K562 (cell line): ENCODE data around the gene NFATC2. TPM values are rescaled to one million over a fixed set of nuclear protein-coding genes. Genes with fewer than 3 reads are reported as not detected.

Source experiments
- ATF7 ChIP-seq: fragments of 450-650 bp; IDR thresholded peaks from 2 replicates; pipeline ENCODE4 v1.7.1; 2014; ENCODE audit warnings: mild to moderate bottlenecking, moderate library complexity
- C11orf30 ChIP-seq: fragments of 450-650 bp; IDR thresholded peaks from 2 replicates; pipeline ENCODE4 v1.6.1; 2016; ENCODE audit warnings: low read depth, mild to moderate bottlenecking
- CBX3 ChIP-seq, 2 experiments: IDR thresholded peaks; 1 replicate in 1 of 2; 2 replicates in 1 of 2; pipeline ENCODE4 v1.6.1; 2012; ENCODE audit warnings: inconsistent platforms in 2 of 2, low read length in 2 of 2, borderline replicate concordance in 1 of 2, control low read depth in 1 of 2
- CREM ChIP-seq: IDR thresholded peaks from 2 replicates; pipeline ENCODE4 v1.6.1; 2014; ENCODE audit warnings: antibody characterized with exemption, low read depth
- FOS ChIP-seq: IDR thresholded peaks from 3 replicates; pipeline ENCODE4 v1.6.1; 2011; ENCODE audit not compliant: insufficient read length; ENCODE audit errors: extremely low read depth
- FOXJ2 ChIP-seq: fragments of 200-800 bp; sonication (Bioruptor generic); IDR thresholded peaks from 2 replicates; pipeline ENCODE4 v1.6.1; 2016; ENCODE audit warnings: missing genetic modification characterization, missing compliant biosample characterization
- GTF2E2 ChIP-seq: fragments of 200-800 bp; sonication (Bioruptor generic); IDR thresholded peaks from 2 replicates; pipeline ENCODE4 v1.6.1; 2016; ENCODE audit warnings: missing genetic modification characterization, missing compliant biosample characterization
- JUN ChIP-seq, 2 experiments: sonication (generic) in 1 of 2; formaldehyde crosslinking in 1 of 2; IDR thresholded peaks; 2 replicates each; pipeline versions ENCODE4 v1.6.1 to v1.8.0; 2012 to 2022; ENCODE audit warnings: borderline replicate concordance in 2 of 2, mild to moderate bottlenecking in 2 of 2, improper control_type of control experiment in 1 of 2, low read depth in 1 of 2, low read length in 1 of 2, missing genetic modification reagents in 1 of 2
- JUND ChIP-seq, 2 experiments: IDR thresholded peaks; 2 replicates in 1 of 2; 3 replicates in 1 of 2; pipeline ENCODE4 v1.6.1; 2011; ENCODE audit warnings: borderline replicate concordance in 2 of 2, low read depth in 2 of 2, low read length in 2 of 2, improper control_type of control experiment in 1 of 2, missing biosample characterization in 1 of 2, missing genetic modification characterization in 1 of 2, missing genetic modification reagents in 1 of 2
- KDM1A ChIP-seq, 2 experiments: fragments of 450-650 bp; IDR thresholded peaks; 2 replicates each; pipeline ENCODE4 v1.6.1; 2016; ENCODE audit warnings: mild to moderate bottlenecking in 2 of 2
- L3MBTL2 ChIP-seq: fragments of 450-650 bp; IDR thresholded peaks from 2 replicates; pipeline ENCODE4 v1.6.1; 2016; ENCODE audit warnings: mild to moderate bottlenecking, moderate library complexity
- MAX ChIP-seq: sonication (generic); formaldehyde crosslinking; IDR thresholded peaks from 2 replicates; pipeline ENCODE4 v1.9.0; 2022; ENCODE audit warnings: mild to moderate bottlenecking, missing genetic modification reagents
- PHF8 ChIP-seq: fragments of 200-600 bp; sonication (generic); IDR thresholded peaks from 2 replicates; pipeline ENCODE4 v1.6.1; 2012; ENCODE audit warnings: mixed run types, mild to moderate bottlenecking, inconsistent platforms, low read length, moderate library complexity, borderline replicate concordance
- PTTG1 ChIP-seq: fragments of 450-650 bp; IDR thresholded peaks from 2 replicates; pipeline ENCODE4 v1.6.1; 2016; ENCODE audit warnings: low read depth, mild to moderate bottlenecking, missing genetic modification characterization, missing compliant biosample characterization
- RCOR1 ChIP-seq, 2 experiments: IDR thresholded peaks; 2 replicates each; pipeline ENCODE4 v1.6.1; 2012; ENCODE audit warnings: low read depth in 2 of 2, low read length in 2 of 2, borderline replicate concordance in 1 of 2, improper control_type of control experiment in 1 of 2
- SMARCA4 ChIP-seq: fragments of 450-650 bp; IDR thresholded peaks from 2 replicates; pipeline ENCODE4 v1.6.1; 2016
- TCF3 ChIP-seq: sonication (generic); formaldehyde crosslinking; IDR thresholded peaks from 2 replicates; pipeline ENCODE4 v1.4.0; 2020; ENCODE audit warnings: mild to moderate bottlenecking, missing genetic modification reagents
- ZBTB49 ChIP-seq: sonication (generic); formaldehyde crosslinking; IDR thresholded peaks from 2 replicates; pipeline ENCODE4 v1.8.0; 2022; ENCODE audit warnings: missing genetic modification reagents, mild to moderate bottlenecking, borderline replicate concordance
- ZBTB7A ChIP-seq: IDR thresholded peaks from 2 replicates; pipeline ENCODE4 v1.6.1; 2011; ENCODE audit warnings: low read depth, mild to moderate bottlenecking, low read length, moderate library complexity, borderline replicate concordance; ENCODE audit not compliant: control insufficient read depth
- ZNF316 ChIP-seq: fragments of 450-650 bp; IDR thresholded peaks from 2 replicates; pipeline ENCODE4 v1.6.1; 2016
- polyA plus RNA-seq, 8 experiments: library from polyadenylated mRNA; depleted of rRNA in 4 of 8; stranded (reverse) in 5 of 8; unstranded in 3 of 8; fragments of >200 nt; fragmentation: Nextera tagmentation in 2 of 8; fragmentation: Illumina TruSeq in 1 of 8; extraction: Ambion mirVana in 2 of 8; extraction: Trizol in 1 of 8; gene quantifications; 2 replicates each; pipeline versions ENCODE4 v1.2.1 to v1.2.3, GENCODE V29; 2011 to 2014; ENCODE audit warnings: inconsistent platforms in 1 of 8, missing spikeins in 1 of 8
- total RNA-seq, 7 experiments: library from RNA; depleted of rRNA in 6 of 7; stranded (reverse); fragments of >200 nt in 6 of 7; fragmentation: Illumina TruSeq in 2 of 7; extraction: Trizol in 2 of 7; gene quantifications; 2 replicates each; pipeline versions ENCODE4 v1.2.1 to v1.2.3, GENCODE V29; 2011 to 2021; ENCODE audit warnings: low replicate concordance in 1 of 7
- TF ChIP-seq, protein P1 (sequence below): fragments of 150-350 bp; IDR thresholded peaks from 2 replicates; pipeline ENCODE4 v1.6.1; 2014; ENCODE audit warnings: low read depth, mild to moderate bottlenecking, low read length, borderline replicate concordance

NFATC2 gene
- total and polyA plus RNA-seq, 9 of the 15 experiments (the other 6 are each of a cell fraction or from before 2014, with no cell fraction given): 1.9 to 11.2 (median 3.0) TPM

DNA sequence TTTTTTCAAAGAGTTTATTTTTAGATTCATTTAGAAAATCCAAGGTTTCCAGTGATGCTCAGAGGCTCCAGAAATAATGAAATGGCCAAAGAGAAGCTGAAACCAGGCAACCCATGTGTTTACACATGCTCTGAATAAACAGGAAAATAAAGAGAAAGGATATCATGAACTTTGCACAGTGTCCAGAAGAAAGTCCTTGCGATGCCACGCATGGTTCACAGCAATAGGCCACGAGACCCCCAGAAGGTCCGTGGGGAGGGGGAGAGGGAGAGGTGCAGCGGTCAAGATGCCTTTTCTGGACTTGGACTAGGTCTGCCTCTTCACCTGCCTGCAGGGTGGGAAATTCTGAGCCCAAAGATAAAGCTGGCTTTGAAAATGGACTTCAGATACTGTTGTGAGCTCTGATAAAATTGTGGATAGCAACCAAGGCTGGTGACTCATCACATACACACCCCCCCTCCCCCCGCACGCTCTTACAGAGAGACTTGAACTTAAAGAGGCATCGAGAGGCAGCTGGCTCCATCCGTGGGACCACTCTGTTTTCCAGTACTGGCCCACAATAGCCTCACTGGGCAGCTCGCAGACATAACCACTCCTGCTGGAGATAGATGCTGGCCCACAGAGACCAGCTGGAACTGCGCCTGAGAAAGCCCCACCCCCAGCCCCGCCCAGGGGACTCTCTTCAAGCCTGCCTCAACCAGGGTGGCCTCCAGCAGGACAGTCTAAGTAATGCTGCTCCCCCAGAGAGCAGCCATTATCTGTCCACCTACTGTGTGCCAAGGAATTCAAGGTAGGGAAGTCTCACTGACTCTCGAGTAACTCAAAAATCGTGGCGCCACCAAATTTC lies 21.2 kb upstream of the NFATC2 start (continued):
- no peak for TF ChIP-seq ZBTB49 (CRISPR knock-in tag)
- TF ChIP-seq, protein P1, sequence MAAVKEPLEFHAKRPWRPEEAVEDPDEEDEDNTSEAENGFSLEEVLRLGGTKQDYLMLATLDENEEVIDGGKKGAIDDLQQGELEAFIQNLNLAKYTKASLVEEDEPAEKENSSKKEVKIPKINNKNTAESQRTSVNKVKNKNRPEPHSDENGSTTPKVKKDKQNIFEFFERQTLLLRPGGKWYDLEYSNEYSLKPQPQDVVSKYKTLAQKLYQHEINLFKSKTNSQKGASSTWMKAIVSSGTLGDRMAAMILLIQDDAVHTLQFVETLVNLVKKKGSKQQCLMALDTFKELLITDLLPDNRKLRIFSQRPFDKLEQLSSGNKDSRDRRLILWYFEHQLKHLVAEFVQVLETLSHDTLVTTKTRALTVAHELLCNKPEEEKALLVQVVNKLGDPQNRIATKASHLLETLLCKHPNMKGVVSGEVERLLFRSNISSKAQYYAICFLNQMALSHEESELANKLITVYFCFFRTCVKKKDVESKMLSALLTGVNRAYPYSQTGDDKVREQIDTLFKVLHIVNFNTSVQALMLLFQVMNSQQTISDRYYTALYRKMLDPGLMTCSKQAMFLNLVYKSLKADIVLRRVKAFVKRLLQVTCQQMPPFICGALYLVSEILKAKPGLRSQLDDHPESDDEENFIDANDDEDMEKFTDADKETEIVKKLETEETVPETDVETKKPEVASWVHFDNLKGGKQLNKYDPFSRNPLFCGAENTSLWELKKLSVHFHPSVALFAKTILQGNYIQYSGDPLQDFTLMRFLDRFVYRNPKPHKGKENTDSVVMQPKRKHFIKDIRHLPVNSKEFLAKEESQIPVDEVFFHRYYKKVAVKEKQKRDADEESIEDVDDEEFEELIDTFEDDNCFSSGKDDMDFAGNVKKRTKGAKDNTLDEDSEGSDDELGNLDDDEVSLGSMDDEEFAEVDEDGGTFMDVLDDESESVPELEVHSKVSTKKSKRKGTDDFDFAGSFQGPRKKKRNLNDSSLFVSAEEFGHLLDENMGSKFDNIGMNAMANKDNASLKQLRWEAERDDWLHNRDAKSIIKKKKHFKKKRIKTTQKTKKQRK: no peak
- peak; percentile 23; the same call in 1 of the 2 replicates for TF ChIP-seq MAX (CRISPR knock-in tag)
- TF ChIP-seq SMARCA4: peak; percentile 84
- peak; percentile 37 for TF ChIP-seq TCF3
- no peak for TF ChIP-seq PHF8
- peak; percentile 66 for TF ChIP-seq ZNF316
- TF ChIP-seq JUND (IDR thresholded peaks at IDR 0.05; ENCODE audit: borderline replicate concordance, low read depth, low read length): peak; percentile 98
- peak; percentile 98 for TF ChIP-seq JUND (tag; IDR thresholded peaks at IDR 0.05; ENCODE audit: borderline replicate concordance, low read depth, low read length)
- peak; percentile 58; the same call in 1 of the 2 replicates for TF ChIP-seq ZBTB7A
- peak in 1 of 2 experiments; percentile 68; a peak in 1 of 3 replicates for TF ChIP-seq CBX3 (IDR thresholded peaks at IDR 0.05; ENCODE audit: borderline replicate concordance in 1 of 2, low read length in 2 of 2)
- peak; percentile 68 for TF ChIP-seq C11orf30
- TF ChIP-seq JUN (IDR thresholded peaks at IDR 0.05; ENCODE audit: borderline replicate concordance, low read depth, low read length): peak; percentile 93
- TF ChIP-seq JUN (CRISPR knock-in tag; IDR thresholded peaks at IDR 0.05; ENCODE audit: borderline replicate concordance): no peak; the same call in 1 of the 2 replicates
- peak in 1 of 2 experiments; percentile 35; a peak in 1 of 4 replicates for TF ChIP-seq KDM1A (IDR thresholded peaks at IDR 0.05)
- TF ChIP-seq ATF7: peak; percentile 56
- TF ChIP-seq FOS: peak; percentile 62
- TF ChIP-seq PTTG1 (tag): no peak
- TF ChIP-seq L3MBTL2: 0 out of 2 replicates have a peak, but pooled peaks have one; percentile 26
- TF ChIP-seq RCOR1 (IDR thresholded peaks at IDR 0.05; ENCODE audit: borderline replicate concordance in 1 of 2, low read depth in 2 of 2, low read length in 2 of 2): peak in 1 of 2 experiments; percentile 66; a peak in 3 of 4 replicates
- TF ChIP-seq GTF2E2 (tag): no peak
- peak; percentile 50 for TF ChIP-seq CREM
- peak; percentile 83 for TF ChIP-seq FOXJ2 (tag)
